IPS-15b (cell line): Measurements from ENCODE around the gene ADAM10.

Source experiments
- H3K27me3 ChIP-seq: one replicate; pipeline ENCODE4 v1.6.1; 2013; ENCODE audit warnings: low read length; ENCODE audit not compliant: control insufficient read depth, insufficient read depth
- H3K36me3 ChIP-seq: one replicate; pipeline ENCODE4 v1.6.1; 2013; ENCODE audit warnings: low read length; ENCODE audit not compliant: control insufficient read depth, insufficient read depth
- H3K4me1 ChIP-seq: one replicate; pipeline ENCODE4 v1.6.1; 2013; ENCODE audit warnings: mild to moderate bottlenecking, low read length; ENCODE audit not compliant: control insufficient read depth, insufficient read depth
- H3K4me3 ChIP-seq: one replicate; pipeline ENCODE4 v1.5.1; 2013; ENCODE audit warnings: low read depth, low read length
- H3K9ac ChIP-seq: one replicate; pipeline ENCODE4 v1.6.1; 2013; ENCODE audit warnings: low read depth, mild to moderate bottlenecking, low read length
- H3K9me3 ChIP-seq: one replicate; pipeline ENCODE4 v1.6.1; 2013; ENCODE audit warnings: mild to moderate bottlenecking, low read length; ENCODE audit not compliant: control insufficient read depth, insufficient read depth

ADAM10 gene

GRCh38 chr15:58752716-58753115 lies 3.2 kb upstream of the ADAM10 start:
- H3K4me1 ChIP-seq = no peaks in the 10 kb centered on the region

DNA sequence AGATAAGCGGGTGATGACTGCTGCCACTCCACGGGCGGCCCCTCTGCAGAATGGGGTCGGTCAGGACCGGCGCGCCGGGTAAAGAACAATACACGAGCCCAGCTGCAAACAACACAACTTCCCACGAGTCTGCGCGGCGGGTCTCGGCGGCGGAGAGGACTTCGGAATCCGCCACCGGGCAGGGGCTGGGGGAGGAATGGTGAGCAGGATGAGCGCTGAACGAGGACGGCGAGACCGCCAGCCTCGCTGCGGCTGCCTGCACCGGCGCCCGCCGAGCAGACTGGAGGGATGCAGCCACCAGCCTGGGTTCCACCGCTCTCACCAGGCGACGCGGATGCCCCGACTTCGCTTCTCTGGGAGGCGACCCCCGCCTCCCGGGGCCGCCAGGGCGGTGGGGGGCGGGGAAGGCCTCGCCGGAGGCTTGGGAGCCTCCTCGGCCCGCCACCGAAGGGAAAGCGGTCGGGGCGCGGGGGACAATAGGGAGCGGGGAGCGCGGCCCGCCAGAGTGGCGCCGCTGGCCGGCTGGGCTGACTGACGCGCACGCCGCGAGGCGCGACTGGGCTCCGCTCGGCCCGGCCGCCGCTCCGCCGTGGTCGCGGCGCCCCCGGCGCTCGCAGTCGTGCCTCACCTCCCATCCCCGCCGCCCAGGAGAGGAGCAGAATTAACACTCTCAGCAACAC lies 515 bp downstream of the ADAM10 start:
- Histone ChIP-seq H3K4me1 (peaks cover 16% of the 10 kb centered on the region), H3K4me3 (peak overlapping the region; percentile 95), H3K9ac (peak overlapping the region; percentile 95)

More at GRCh38 chr15:58752716-58753115, 3.2 kb upstream of the ADAM10 start:
- Histone ChIP-seq H3K9me3 (no peaks in the 10 kb centered on the region), H3K9ac (no peak overlapping the region), H3K4me3 (no peak overlapping the region), H3K36me3 (no peaks in the 10 kb centered on the region), H3K27me3 (no peaks in the 10 kb centered on the region)

GRCh38 chr15:58748040-58748851 lies 1.3 kb downstream of the ADAM10 start:
- H3K27me3 ChIP-seq = no peaks in the 10 kb centered on the region
- H3K4me1 ChIP-seq = peaks cover 22% of the 10 kb centered on the region
- peak overlapping the region; percentile 95 for H3K4me3 ChIP-seq
- no peaks in the 10 kb centered on the region for H3K9me3 ChIP-seq
- no peaks in the 10 kb centered on the region for H3K36me3 ChIP-seq
- H3K9ac ChIP-seq = peak overlapping the region; percentile 66

More for the DNA sequence above, 515 bp downstream of the ADAM10 start:
- no peaks in the 10 kb centered on the region for H3K9me3 ChIP-seq
- H3K36me3 ChIP-seq = no peaks in the 10 kb centered on the region
- H3K27me3 ChIP-seq = no peaks in the 10 kb centered on the region

GRCh38 chr15:58746174-58746573 lies 3.3 kb downstream of the ADAM10 start:
- H3K9me3 ChIP-seq = no peaks in the 10 kb centered on the region
- H3K36me3 ChIP-seq = no peaks in the 10 kb centered on the region
- H3K4me1 ChIP-seq = peaks cover 38% of the 10 kb centered on the region
- no peak overlapping the region for H3K9ac ChIP-seq
- no peaks in the 10 kb centered on the region for H3K27me3 ChIP-seq
- H3K4me3 ChIP-seq = no peak overlapping the region

- H3K4me3 ChIP-seq = no peak overlapping the region
- no peak overlapping the region for H3K9ac ChIP-seq
- peaks cover 38% of the 10 kb centered on the region for H3K4me1 ChIP-seq
Measured at GRCh38 chr15:58742819-58743502, 6.5 kb downstream of the ADAM10 start.

DNA sequence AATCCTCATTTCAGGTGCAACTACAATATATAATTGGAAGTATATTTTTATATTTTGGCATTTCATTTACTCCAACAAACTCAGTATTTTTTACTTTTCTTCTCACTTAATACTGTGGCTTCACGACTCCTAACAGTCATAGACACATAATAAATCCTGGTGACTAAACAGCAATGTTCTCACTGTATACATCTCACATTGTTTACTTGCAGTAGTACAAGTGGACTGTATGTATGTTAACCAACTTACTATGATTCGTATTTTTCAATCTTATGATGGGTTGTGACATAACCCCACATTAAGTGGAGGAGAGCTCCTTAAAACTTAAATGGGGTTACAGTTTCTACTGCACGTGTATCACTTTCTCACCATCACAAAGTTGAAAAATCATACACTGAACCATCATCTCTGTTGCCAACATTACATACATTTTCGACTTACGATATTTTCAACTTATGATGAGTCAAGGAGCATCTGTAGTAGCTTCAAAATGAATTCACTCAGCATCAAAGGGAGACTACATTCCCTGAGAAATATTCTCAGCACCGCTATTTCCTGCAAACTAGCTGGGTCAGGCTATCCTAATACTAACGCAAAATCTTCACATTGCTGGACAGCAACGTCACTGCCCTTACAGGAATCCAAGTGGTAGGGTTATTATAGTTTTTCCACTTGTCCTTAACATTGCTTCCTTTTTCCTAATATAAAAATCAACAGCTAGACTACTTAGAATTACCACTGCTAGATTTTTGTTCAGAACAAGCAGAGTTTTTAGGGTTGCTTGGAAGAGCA lies 7.3 kb downstream of the ADAM10 start:
- Histone ChIP-seq H3K4me3 (no peak overlapping the region), H3K36me3 (no peaks in the 10 kb centered on the region), H3K4me1 (peaks cover 35% of the 10 kb centered on the region), H3K9me3 (no peaks in the 10 kb centered on the region), H3K9ac (no peak overlapping the region), H3K27me3 (no peaks in the 10 kb centered on the region)

More at GRCh38 chr15:58742819-58743502, 6.5 kb downstream of the ADAM10 start:
- H3K9me3 ChIP-seq = no peaks in the 10 kb centered on the region
- H3K36me3 ChIP-seq = no peaks in the 10 kb centered on the region
- no peaks in the 10 kb centered on the region for H3K27me3 ChIP-seq

DNA sequence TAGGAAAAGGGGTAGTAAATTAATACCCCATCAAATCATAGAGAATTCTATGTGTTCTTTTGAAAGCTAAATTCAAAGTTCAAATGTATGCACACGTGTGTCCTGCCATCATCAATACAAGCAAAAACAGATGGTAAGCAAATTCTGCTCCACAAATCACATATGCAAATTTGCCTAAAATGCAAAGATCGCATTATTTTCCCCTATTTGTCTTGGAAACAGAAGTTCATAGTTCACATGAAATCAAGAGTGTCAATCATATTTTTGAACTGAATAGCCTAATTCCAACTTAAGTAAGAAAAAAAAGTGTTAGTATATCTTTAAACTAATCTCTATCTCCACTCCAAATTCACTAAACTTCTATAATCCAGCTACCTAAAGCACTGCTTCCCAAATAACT lies 8.5 kb downstream of the ADAM10 start:
- Histone ChIP-seq H3K27me3 (no peaks in the 10 kb centered on the region), H3K4me3 (no peak overlapping the region), H3K9me3 (no peaks in the 10 kb centered on the region), H3K4me1 (peaks cover 27% of the 10 kb centered on the region), H3K9ac (no peak overlapping the region), H3K36me3 (no peaks in the 10 kb centered on the region)

- H3K4me3 ChIP-seq = no peak overlapping the region
Measured at GRCh38 chr15:58740436-58740835, 9.1 kb downstream of the ADAM10 start.

GRCh38 chr15:58738046-58738707 lies 11.3 kb downstream of the ADAM10 start:
- Histone ChIP-seq H3K4me3 (no peak overlapping the region), H3K4me1 (peaks cover 15% of the 10 kb centered on the region)

More at GRCh38 chr15:58740436-58740835, 9.1 kb downstream of the ADAM10 start:
- no peaks in the 10 kb centered on the region for H3K36me3 ChIP-seq
- H3K9ac ChIP-seq = no peak overlapping the region
- H3K9me3 ChIP-seq = no peaks in the 10 kb centered on the region
- H3K4me1 ChIP-seq = peaks cover 27% of the 10 kb centered on the region
- no peaks in the 10 kb centered on the region for H3K27me3 ChIP-seq

GRCh38 chr15:58737298-58737697 lies 12.2 kb downstream of the ADAM10 start:
- Histone ChIP-seq H3K36me3 (no peaks in the 10 kb centered on the region), H3K4me3 (no peak overlapping the region), H3K9me3 (no peaks in the 10 kb centered on the region), H3K4me1 (peaks cover 6% of the 10 kb centered on the region), H3K27me3 (no peaks in the 10 kb centered on the region), H3K9ac (no peak overlapping the region)

More at GRCh38 chr15:58738046-58738707, 11.3 kb downstream of the ADAM10 start:
- no peaks in the 10 kb centered on the region for H3K36me3 ChIP-seq
- H3K9ac ChIP-seq = no peak overlapping the region
- no peaks in the 10 kb centered on the region for H3K27me3 ChIP-seq
- no peaks in the 10 kb centered on the region for H3K9me3 ChIP-seq
